ENCODE measurements around the gene ACTG2.
"Not testable (repeated sequence)": the region's sequence is repeated elsewhere in the genome, so short reads cannot be mapped to it uniquely, and the experiment has no call there.

The ACTG2 gene

GRCh38 chr2:73893764-73894474 lies 1.1 kb downstream of the ACTG2 start:
- DNase-seq: no peak

GRCh38 chr2:73894475-73894850 lies 1.7 kb downstream of the ACTG2 start:
- no peak for DNase-seq

- DNase-seq: no peak
These were observed 2.1 kb downstream of the ACTG2 start for GRCh38 chr2:73894877-73895276.

GRCh38 chr2:73895473-73895872 lies 2.7 kb downstream of the ACTG2 start:
- no peak for DNase-seq

GRCh38 chr2:73896362-73897239 lies 3.8 kb downstream of the ACTG2 start:
- peak in 1 of 2 donors; percentile 4 for DNase-seq

GRCh38 chr2:73897240-73897583 lies 4.4 kb downstream of the ACTG2 start:
- no peak for DNase-seq

GRCh38 chr2:73897934-73898333 lies 5.1 kb downstream of the ACTG2 start:
- no peak for DNase-seq

GRCh38 chr2:73899801-73900336 lies 7.1 kb downstream of the ACTG2 start:
- no peak for DNase-seq

- no peak for DNase-seq
These were observed 8.3 kb downstream of the ACTG2 start for GRCh38 chr2:73901143-73901542.

GRCh38 chr2:73902284-73902683 lies 9.5 kb downstream of the ACTG2 start:
- DNase-seq: no peak

- no peak for DNase-seq
These were observed 10.5 kb downstream of the ACTG2 start for GRCh38 chr2:73903313-73903712.

GRCh38 chr2:73903949-73904613 lies 11.3 kb downstream of the ACTG2 start:
- not testable (repeated sequence) for DNase-seq

GRCh38 chr2:73904952-73905351 lies 12.1 kb downstream of the ACTG2 start:
- DNase-seq: no peak

- no peak for DNase-seq
These were observed 14.2 kb downstream of the ACTG2 start for GRCh38 chr2:73906847-73907505.

- DNase-seq: peak in 1 of 2 donors; percentile 21
These were observed 15.1 kb downstream of the ACTG2 start for GRCh38 chr2:73907840-73908452.

GRCh38 chr2:73908689-73909652 lies 16.2 kb downstream of the ACTG2 start:
- no peak for DNase-seq

- DNase-seq: no peak
These were observed 18.2 kb downstream of the ACTG2 start for GRCh38 chr2:73910873-73911547.

GRCh38 chr2:73911548-73912208 lies 18.9 kb downstream of the ACTG2 start:
- no peak for DNase-seq

- no peak for DNase-seq
These were observed 20.7 kb downstream of the ACTG2 start for GRCh38 chr2:73913414-73914054.

Data from inflammatory macrophage (primary cell).